Transverse colon (tissue), 4 donors: ENCODE results near the gene ECHDC3. TPM values are rescaled to one million over a fixed set of nuclear protein-coding genes. Genes with fewer than 3 reads are reported as not detected.

ENCODE experiments used
- DNase-seq: peaks from one replicate; pipeline ENCODE4 v3.0.0-alpha.2; 2019
- H3K27ac ChIP-seq, 4 donors: fragments of 200-600 bp; sonication (generic); 2 replicates each; pipeline ENCODE4 v1.5.1; 2016 to 2018; ENCODE audit warnings: inconsistent platforms in 4 of 4
- H3K27me3 ChIP-seq: fragments of 200-600 bp; sonication (generic); 2 replicates; pipeline ENCODE4 v1.5.1; 2017; ENCODE audit warnings: inconsistent platforms
- H3K36me3 ChIP-seq, 4 donors: fragments of 200-600 bp; sonication (generic); 2 replicates each; pipeline ENCODE4 v1.5.1; 2017 to 2019; ENCODE audit warnings: inconsistent platforms in 4 of 4
- H3K4me1 ChIP-seq, 4 donors: fragments of 200-600 bp; sonication (generic); 2 replicates each; pipeline ENCODE4 v1.5.1; 2017 to 2020; ENCODE audit warnings: inconsistent platforms in 4 of 4
- H3K4me3 ChIP-seq, 4 donors: fragments of 200-600 bp; sonication (generic); 1 replicate in 1 of 4; 2 replicates in 3 of 4; pipeline versions ENCODE4 v1.5.1 to v1.6.1; 2017 to 2019; ENCODE audit warnings: inconsistent platforms in 4 of 4
- H3K9me3 ChIP-seq, 2 donors: fragments of 200-600 bp; sonication (generic); 2 replicates each; pipeline ENCODE4 v1.5.1; 2017 to 2019; ENCODE audit warnings: inconsistent platforms in 2 of 2
- EP300 ChIP-seq: sonication (generic); formaldehyde crosslinking; IDR thresholded peaks from one replicate; pipeline ENCODE4 v1.6.1; 2017; ENCODE audit warnings: antibody characterized with exemption, low read depth
- POLR2A ChIP-seq: fragments of 450-650 bp; IDR thresholded peaks from one replicate; pipeline ENCODE4 v1.6.1; 2016; ENCODE audit warnings: antibody characterized with exemption, mild to moderate bottlenecking, moderate library complexity
- POLR2AphosphoS5 ChIP-seq, 3 donors: sonication (generic); formaldehyde crosslinking; IDR thresholded peaks; one replicate each; pipeline ENCODE4 v1.6.1; 2016; ENCODE audit warnings: antibody characterized with exemption in 3 of 3
- WGBS, 2 donors: methylation state at CpG; one replicate each; pipeline ENCODE4 v1.1.5; 2018; ENCODE audit warnings: low coverage in 1 of 2; 5-methylcytosine and 5-hydroxymethylcytosine counted together
- in situ Hi-C, 4 donors: fragments of 200-750 bp; cut with MboI; loops; one replicate each; pipeline versions ENCODE4 v1.15.0 to v1.15.1; 2017; ENCODE audit warnings: low sequenced_read_pairs in 3 of 4, low pct_ligation_motif_present in 1 of 4, low pct_unique_long_range_greater_than_20kb in 1 of 4
- intact Hi-C: fragments of 100-400 bp; cut with DNase I; formaldehyde crosslinking; loops from one replicate; pipeline ENCODE4 v1.15.1; 2023; ENCODE audit warnings: low total_unique reads
- total RNA-seq, 4 donors: library from RNA; depleted of rRNA; stranded (reverse); fragments of >200 nt; gene quantifications; one replicate each; pipeline ENCODE4 v1.1.0, GENCODE V29; 2016
- TF ChIP-seq, protein P1 (sequence below), 5 experiments: fragments of 200-600 bp in 3 of 5; fragments of 450-650 bp in 2 of 5; sonication (generic) in 3 of 5; IDR thresholded peaks; 1 replicate in 2 of 5; 2 replicates in 3 of 5; pipeline ENCODE4 v1.5.1; 2016 to 2017; ENCODE audit warnings: antibody characterized with exemption in 5 of 5, inconsistent platforms in 3 of 5, mild to moderate bottlenecking in 2 of 5, moderate library complexity in 1 of 5

ECHDC3 gene
- total RNA-seq, 4 donors from 2014 or later, result 0.75 to 5.7 (median 4.0) TPM

GRCh38 chr10:11808808-11809207 is 66.6 kb downstream of the ECHDC3 start:
- Histone ChIP-seq H3K36me3 (no peaks in the 10 kb centered on the region), H3K4me1 (no peaks in the 10 kb centered on the region), H3K9me3 (no peaks in the 10 kb centered on the region), H3K27ac (no peak overlapping the region), H3K27me3 (no peaks in the 10 kb centered on the region), H3K4me3 (no peak overlapping the region)
- intact Hi-C loops (no loop called here), in situ Hi-C loops (no loop called here)
- DNase-seq, result no peak
- 93 to 96% methylated on average over 5 of the region's 5 CpGs for WGBS, 2 donors
- TF ChIP-seq EP300, result no peak
- TF ChIP-seq, protein P1, sequence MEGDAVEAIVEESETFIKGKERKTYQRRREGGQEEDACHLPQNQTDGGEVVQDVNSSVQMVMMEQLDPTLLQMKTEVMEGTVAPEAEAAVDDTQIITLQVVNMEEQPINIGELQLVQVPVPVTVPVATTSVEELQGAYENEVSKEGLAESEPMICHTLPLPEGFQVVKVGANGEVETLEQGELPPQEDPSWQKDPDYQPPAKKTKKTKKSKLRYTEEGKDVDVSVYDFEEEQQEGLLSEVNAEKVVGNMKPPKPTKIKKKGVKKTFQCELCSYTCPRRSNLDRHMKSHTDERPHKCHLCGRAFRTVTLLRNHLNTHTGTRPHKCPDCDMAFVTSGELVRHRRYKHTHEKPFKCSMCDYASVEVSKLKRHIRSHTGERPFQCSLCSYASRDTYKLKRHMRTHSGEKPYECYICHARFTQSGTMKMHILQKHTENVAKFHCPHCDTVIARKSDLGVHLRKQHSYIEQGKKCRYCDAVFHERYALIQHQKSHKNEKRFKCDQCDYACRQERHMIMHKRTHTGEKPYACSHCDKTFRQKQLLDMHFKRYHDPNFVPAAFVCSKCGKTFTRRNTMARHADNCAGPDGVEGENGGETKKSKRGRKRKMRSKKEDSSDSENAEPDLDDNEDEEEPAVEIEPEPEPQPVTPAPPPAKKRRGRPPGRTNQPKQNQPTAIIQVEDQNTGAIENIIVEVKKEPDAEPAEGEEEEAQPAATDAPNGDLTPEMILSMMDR (IDR thresholded peaks at IDR 0.05), result no peak
- TF ChIP-seq POLR2A, result no peak
- TF ChIP-seq POLR2AphosphoS5 (IDR thresholded peaks at IDR 0.05), result no peak

DNA sequence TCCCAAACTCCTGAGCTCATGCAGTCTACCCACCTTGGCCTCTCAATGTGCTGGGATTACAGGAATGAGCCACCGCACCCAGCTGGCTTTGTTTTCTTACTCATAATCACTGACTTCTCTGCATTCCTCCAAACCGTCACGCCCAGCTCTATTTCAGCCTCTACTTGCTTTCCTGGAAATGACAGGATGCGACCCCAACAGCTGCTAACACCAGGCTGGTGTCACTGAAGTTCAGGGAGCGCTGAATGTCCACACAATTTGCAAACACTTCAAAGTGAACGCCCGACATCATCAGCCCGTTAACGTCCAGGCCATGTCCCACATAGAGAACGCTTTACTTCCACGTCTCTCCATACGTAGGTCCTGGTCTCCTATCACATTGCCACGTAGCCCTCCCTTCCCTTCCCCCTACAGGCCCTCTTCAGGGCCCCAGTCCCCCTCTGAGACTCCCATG is 68.2 kb downstream of the ECHDC3 start:
- DNase-seq, result no peak
- H3K36me3 ChIP-seq, result no peaks in the 10 kb centered on the region
- intact Hi-C loops (no loop called here), in situ Hi-C loops (no loop called here)
- TF ChIP-seq EP300 (no peak), POLR2A (no peak)
- TF ChIP-seq, protein P1 (IDR thresholded peaks at IDR 0.05), result no peak
- WGBS, 2 donors, result 47 to 57% methylated on average over 10 to 13 of the region's 13 CpGs
- H3K27me3 ChIP-seq, result no peaks in the 10 kb centered on the region
- no peak overlapping the region for H3K4me3 ChIP-seq
- no peaks in the 10 kb centered on the region for H3K4me1 ChIP-seq
- H3K9me3 ChIP-seq, result no peaks in the 10 kb centered on the region
- no peak overlapping the region for H3K27ac ChIP-seq

GRCh38 chr10:11810973-11811372 is 68.8 kb downstream of the ECHDC3 start:
- DNase-seq, result no peak
- Histone ChIP-seq H3K27ac (no peak overlapping the region), H3K4me1 (no peaks in the 10 kb centered on the region), H3K4me3 (no peak overlapping the region), H3K36me3 (no peaks in the 10 kb centered on the region), H3K27me3 (no peaks in the 10 kb centered on the region), H3K9me3 (no peaks in the 10 kb centered on the region)
- no peak for TF ChIP-seq POLR2AphosphoS5 (IDR thresholded peaks at IDR 0.05)
- TF ChIP-seq, protein P1 (IDR thresholded peaks at IDR 0.05), result no peak
- no peak for TF ChIP-seq EP300
- TF ChIP-seq POLR2A, result no peak
- in situ Hi-C loops (no loop called here), intact Hi-C loops (no loop called here)
- WGBS, 2 donors, result 72 to 74% methylated on average over 6 of the region's 6 CpGs

DNA sequence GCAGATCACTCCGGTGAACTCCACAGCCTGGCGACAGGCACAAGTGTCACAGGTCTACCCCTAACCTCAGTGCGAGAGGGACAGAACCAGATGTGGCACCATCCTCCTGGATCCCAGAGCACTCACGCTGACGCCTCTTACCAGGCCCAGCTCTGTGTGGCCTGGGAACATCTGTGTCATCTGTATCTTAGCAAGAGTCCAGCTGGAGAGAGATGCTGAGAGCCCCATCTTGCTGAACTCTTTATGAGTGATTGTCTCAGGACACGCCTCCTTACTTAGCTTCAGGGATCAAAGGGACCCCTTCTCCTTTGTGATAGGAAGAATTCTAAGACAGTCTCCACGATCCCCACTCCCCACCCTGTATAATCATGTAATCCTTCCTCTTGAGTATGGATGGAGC is 71.0 kb downstream of the ECHDC3 start:
- no peaks in the 10 kb centered on the region for H3K4me1 ChIP-seq
- H3K36me3 ChIP-seq, result no peaks in the 10 kb centered on the region
- H3K27ac ChIP-seq, result no peak overlapping the region
- no peak overlapping the region for H3K4me3 ChIP-seq
- intact Hi-C loops, result no loop called here
- no peak for TF ChIP-seq POLR2AphosphoS5 (IDR thresholded peaks at IDR 0.05)
- no peak for TF ChIP-seq EP300
- TF ChIP-seq, protein P1 (IDR thresholded peaks at IDR 0.05), result no peak
- no peak for TF ChIP-seq POLR2A
- DNase-seq, result no peak
- H3K9me3 ChIP-seq, result no peaks in the 10 kb centered on the region
- 72% methylated on average over 7 of the region's 7 CpGs; no CpG with 5 or more reads in 1 of the 2 donors for WGBS, 2 donors
- in situ Hi-C loops, result no loop called here
- H3K27me3 ChIP-seq, result no peaks in the 10 kb centered on the region

Other genes starting within 250 kb of the ECHDC3 start
- 10 to 100 TPM; 17.3 to 45.8 (median 26.6) TPM for gene USP6NL, start 130.7 kb upstream of the ECHDC3 start, total RNA-seq
- 10 to 100 TPM in 1 of 4 donors, 1 to 10 TPM in 3; 4.2 to 29.2 (median 6.9) TPM for gene PROSER2, start 81.0 kb downstream of the ECHDC3 start, total RNA-seq